GM12878 (cell line): ENCODE measurements around the gene DICER1. TPM values are rescaled to one million over a fixed set of nuclear protein-coding genes. Genes with fewer than 3 reads are reported as not detected.

Source experiments
- ATAC-seq: fragments of 200-7000 bp; cut with Tn5 transposase; 3 replicates; pipeline ENCODE4 v1.9.1; 2020; ENCODE audit warnings: mild to moderate bottlenecking, moderate library complexity
- BruUV-seq: library from RNA; stranded (reverse); fragments of 400-500 nt; replicated peaks from 2 replicates; lab custom pipeline; 2021; lab: Mats Ljungman, UMichigan
- CTCF ChIA-PET: fragments of 300-600 bp; sonication (Branson Sonifier 250); formaldehyde crosslinking; extraction: SDS; loops from one replicate; lab custom pipeline; 2021; ENCODE audit warnings: inconsistent platforms; lab: Yijun Ruan, JAX
- POLR2A ChIA-PET: fragments of 350-600 bp; formaldehyde crosslinking; extraction: SDS; loops from one replicate; lab custom pipeline; 2021; ENCODE audit warnings: inconsistent platforms; lab: Charles Lee
- RAD21 ChIA-PET: fragments of 300-600 bp; sonication (Branson Sonifier 250); formaldehyde crosslinking; loops from one replicate; lab custom pipeline; 2023; ENCODE audit warnings: antibody characterized with exemption; ENCODE audit not compliant: unreplicated experiment; lab: Charles Lee
- SMC1A ChIA-PET: fragments of 300-600 bp; sonication (Branson Sonifier 250); formaldehyde crosslinking; loops from one replicate; lab custom pipeline; 2023; ENCODE audit not compliant: unreplicated experiment, uncharacterized antibody; lab: Charles Lee
- DNase-seq: peaks from one replicate; pipeline ENCODE4 v3.0.0-alpha.2; 2011; ENCODE audit warnings: low read depth, low spot score
- FAIRE-seq: peaks from 3 replicates; lab custom pipeline; 2011; peaks lifted over from hg19 to GRCh38; lab: Jason Lieb, UNC
- H2AFZ ChIP-seq: 2 replicates; pipeline ENCODE4 v1.6.0; 2011; ENCODE audit warnings: low read depth, low read length, control low read depth; ENCODE audit not compliant: control insufficient read depth
- H3K27ac ChIP-seq: 2 replicates; pipeline ENCODE4 v1.5.1; 2011; ENCODE audit warnings: control low read depth; ENCODE audit not compliant: control insufficient read depth, insufficient read depth
- H3K27me3 ChIP-seq, 2 experiments: replicated peaks in 1 of 2; 2 replicates each; pipeline versions ENCODE4 v1.6.0 to v1.6.1; 2011; ENCODE audit warnings: low read length in 1 of 2; ENCODE audit not compliant: control insufficient read depth in 2 of 2, insufficient read depth in 2 of 2
- H3K36me3 ChIP-seq, 2 experiments: 2 replicates each; pipeline ENCODE4 v1.5.1; 2011; ENCODE audit warnings: low read length in 1 of 2; ENCODE audit not compliant: control insufficient read depth in 2 of 2, insufficient read depth in 2 of 2
- H3K4me1 ChIP-seq: 2 replicates; pipeline ENCODE4 v1.6.1; 2011; ENCODE audit warnings: mild to moderate bottlenecking, low read length, moderate library complexity, mixed read lengths; ENCODE audit not compliant: control insufficient read depth, insufficient read depth
- H3K4me2 ChIP-seq: 2 replicates; pipeline ENCODE4 v1.6.0; 2011; ENCODE audit warnings: control low read depth; ENCODE audit not compliant: control insufficient read depth, insufficient read depth
- H3K4me3 ChIP-seq: fragments of 200-600 bp; sonication (generic); 2 replicates; pipeline ENCODE4 v1.5.1; 2016
- H3K79me2 ChIP-seq: 2 replicates; pipeline ENCODE4 v1.6.0; 2011; ENCODE audit warnings: low read length; ENCODE audit not compliant: control insufficient read depth, insufficient read depth
- H3K9ac ChIP-seq: 2 replicates; pipeline ENCODE4 v1.8.0; 2011; ENCODE audit warnings: low read length, control low read depth, mixed read lengths; ENCODE audit not compliant: control insufficient read depth, insufficient read depth
- H3K9me3 ChIP-seq: replicated peaks from 3 replicates; pipeline ENCODE4 v1.5.1; 2011; ENCODE audit warnings: mild to moderate bottlenecking, low read length; ENCODE audit not compliant: control insufficient read depth, insufficient read depth
- H4K20me1 ChIP-seq: 2 replicates; pipeline ENCODE4 v1.6.0; 2011; ENCODE audit not compliant: control insufficient read depth, insufficient read depth
- ATF7 ChIP-seq: fragments of 450-650 bp; IDR thresholded peaks from 2 replicates; pipeline ENCODE4 v1.6.1; 2016; ENCODE audit warnings: low read depth, mild to moderate bottlenecking
- BHLHE40 ChIP-seq, 2 experiments: fragments of 450-650 bp in 1 of 2; IDR thresholded peaks; 2 replicates each; pipeline ENCODE4 v1.6.1; 2011 to 2017; ENCODE audit warnings: low read depth in 2 of 2, borderline replicate concordance in 1 of 2, improper control_type of control experiment in 1 of 2, low read length in 1 of 2, mild to moderate bottlenecking in 1 of 2
- CEBPZ ChIP-seq: fragments of 150-350 bp; IDR thresholded peaks from 2 replicates; pipeline ENCODE4 v1.6.1; 2016; ENCODE audit warnings: low read depth, low read length
- CHD2 ChIP-seq: IDR thresholded peaks from 2 replicates; pipeline ENCODE4 v1.6.1; 2011; ENCODE audit warnings: low read depth, low read length, improper control_type of control experiment, borderline replicate concordance
- KDM1A ChIP-seq: fragments of 200-600 bp; sonication (generic); IDR thresholded peaks from 2 replicates; pipeline ENCODE4 v1.6.1; 2016; ENCODE audit warnings: borderline replicate concordance
- MEF2B ChIP-seq: fragments of 450-650 bp; IDR thresholded peaks from 2 replicates; pipeline ENCODE4 v1.6.1; 2018; ENCODE audit warnings: mild to moderate bottlenecking, moderate library complexity; ENCODE audit not compliant: partially characterized antibody, poor library complexity, severe bottlenecking
- MTA3 ChIP-seq: IDR thresholded peaks from 2 replicates; pipeline ENCODE4 v1.6.1; 2012; ENCODE audit warnings: low read length, inconsistent platforms, borderline replicate concordance
- MXI1 ChIP-seq: fragments of 150-350 bp; IDR thresholded peaks from 2 replicates; pipeline ENCODE4 v1.6.1; 2011; ENCODE audit warnings: low read depth, mild to moderate bottlenecking, inconsistent platforms, low read length, improper control_type of control experiment
- RCOR1 ChIP-seq: conservative IDR thresholded peaks from 2 replicates; pipeline ENCODE4 v1.6.1; 2012; ENCODE audit warnings: low read depth, low read length, improper control_type of control experiment
- SMAD5 ChIP-seq: IDR thresholded peaks from 2 replicates; pipeline ENCODE4 v1.6.1; 2016; ENCODE audit warnings: antibody characterized with exemption, low read depth
- TCF12 ChIP-seq: IDR thresholded peaks from 2 replicates; pipeline ENCODE4 v1.6.1; 2011; ENCODE audit warnings: low read depth, mild to moderate bottlenecking, low read length
- WGBS: methylation state at CpG from one replicate; pipeline ENCODE4 v1.1.6; 2016; ENCODE audit warnings: low lambda C conversion rate; ENCODE audit not compliant: insufficient replicate concordance, insufficient coverage; ENCODE audit errors: missing lambda C conversion rate; 5-methylcytosine and 5-hydroxymethylcytosine counted together
- in situ Hi-C: fragments of 300-500 bp; cut with MboI; formaldehyde crosslinking; loops from 9 replicates; pipeline ENCODE4 v1.14.3; 2018; ENCODE audit warnings: mixed read lengths
- intact Hi-C: fragments of 100-400 bp; cut with micrococcal nuclease; formaldehyde crosslinking; loops from one replicate; pipeline ENCODE4 v1.14.2; 2022; ENCODE audit not compliant: unreplicated experiment
- polyA plus RNA-seq, 11 experiments: library from polyadenylated mRNA; depleted of rRNA in 4 of 11; unstranded in 6 of 11; stranded (reverse) in 5 of 11; fragments of >200 nt; fragmentation: Nextera tagmentation in 4 of 11; fragmentation: Illumina TruSeq in 1 of 11; extraction: Ambion mirVana in 4 of 11; extraction: Trizol in 1 of 11; gene quantifications; 1 replicate in 1 of 11; 2 replicates in 10 of 11; pipeline versions ENCODE4 v1.2.1 to v1.2.3, GENCODE V29; 2011 to 2016; ENCODE audit warnings: inconsistent platforms in 2 of 11, missing spikeins in 2 of 11, low read depth in 1 of 11
- total RNA-seq, 4 experiments: library from RNA; depleted of rRNA in 3 of 4; stranded (reverse); fragments of >200 nt in 3 of 4; fragmentation: Illumina TruSeq in 1 of 4; extraction: Trizol in 1 of 4; gene quantifications; 2 replicates each; pipeline versions ENCODE4 v1.2.1 to v1.2.3, GENCODE V29; 2013 to 2021
- TF ChIP-seq, protein P1 (sequence below): fragments of 450-650 bp; IDR thresholded peaks from 2 replicates; pipeline ENCODE4 v1.6.1; 2016; ENCODE audit warnings: mild to moderate bottlenecking, moderate library complexity, borderline replicate concordance
- TF ChIP-seq, protein P2 (sequence below): fragments of 450-650 bp; formaldehyde crosslinking; IDR thresholded peaks from 2 replicates; pipeline ENCODE4 v1.5.0; 2022; ENCODE audit warnings: mild to moderate bottlenecking, missing genetic modification characterization

The DICER1 gene
- total and polyA plus RNA-seq, 10 of the 15 experiments (the other 5 are each of a cell fraction or from before 2014, with no cell fraction given), result 6.8 to 70.8 (median 37.1) TPM

GRCh38 chr14:95048771-95049312 lies 108.5 kb downstream of the DICER1 start:
- no TSS peak for BruUV-seq
- no peak for DNase-seq
- TF ChIP-seq RCOR1 (no peak), BHLHE40 (IDR thresholded peaks at IDR 0.05; ENCODE audit: borderline replicate concordance in 1 of 2, low read depth in 2 of 2, low read length in 1 of 2) (no peak), TCF12 (no peak), CEBPZ (no peak), CHD2 (no peak), MXI1 (no peak), KDM1A (no peak), MEF2B (no peak), MTA3 (no peak), SMAD5 (no peak), ATF7 (no peak)
- TF ChIP-seq, protein P1, sequence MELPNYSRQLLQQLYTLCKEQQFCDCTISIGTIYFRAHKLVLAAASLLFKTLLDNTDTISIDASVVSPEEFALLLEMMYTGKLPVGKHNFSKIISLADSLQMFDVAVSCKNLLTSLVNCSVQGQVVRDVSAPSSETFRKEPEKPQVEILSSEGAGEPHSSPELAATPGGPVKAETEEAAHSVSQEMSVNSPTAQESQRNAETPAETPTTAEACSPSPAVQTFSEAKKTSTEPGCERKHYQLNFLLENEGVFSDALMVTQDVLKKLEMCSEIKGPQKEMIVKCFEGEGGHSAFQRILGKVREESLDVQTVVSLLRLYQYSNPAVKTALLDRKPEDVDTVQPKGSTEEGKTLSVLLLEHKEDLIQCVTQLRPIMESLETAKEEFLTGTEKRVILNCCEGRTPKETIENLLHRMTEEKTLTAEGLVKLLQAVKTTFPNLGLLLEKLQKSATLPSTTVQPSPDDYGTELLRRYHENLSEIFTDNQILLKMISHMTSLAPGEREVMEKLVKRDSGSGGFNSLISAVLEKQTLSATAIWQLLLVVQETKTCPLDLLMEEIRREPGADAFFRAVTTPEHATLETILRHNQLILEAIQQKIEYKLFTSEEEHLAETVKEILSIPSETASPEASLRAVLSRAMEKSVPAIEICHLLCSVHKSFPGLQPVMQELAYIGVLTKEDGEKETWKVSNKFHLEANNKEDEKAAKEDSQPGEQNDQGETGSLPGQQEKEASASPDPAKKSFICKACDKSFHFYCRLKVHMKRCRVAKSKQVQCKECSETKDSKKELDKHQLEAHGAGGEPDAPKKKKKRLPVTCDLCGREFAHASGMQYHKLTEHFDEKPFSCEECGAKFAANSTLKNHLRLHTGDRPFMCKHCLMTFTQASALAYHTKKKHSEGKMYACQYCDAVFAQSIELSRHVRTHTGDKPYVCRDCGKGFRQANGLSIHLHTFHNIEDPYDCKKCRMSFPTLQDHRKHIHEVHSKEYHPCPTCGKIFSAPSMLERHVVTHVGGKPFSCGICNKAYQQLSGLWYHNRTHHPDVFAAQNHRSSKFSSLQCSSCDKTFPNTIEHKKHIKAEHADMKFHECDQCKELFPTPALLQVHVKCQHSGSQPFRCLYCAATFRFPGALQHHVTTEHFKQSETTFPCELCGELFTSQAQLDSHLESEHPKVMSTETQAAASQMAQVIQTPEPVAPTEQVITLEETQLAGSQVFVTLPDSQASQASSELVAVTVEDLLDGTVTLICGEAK, result no peak
- TF ChIP-seq, protein P2, sequence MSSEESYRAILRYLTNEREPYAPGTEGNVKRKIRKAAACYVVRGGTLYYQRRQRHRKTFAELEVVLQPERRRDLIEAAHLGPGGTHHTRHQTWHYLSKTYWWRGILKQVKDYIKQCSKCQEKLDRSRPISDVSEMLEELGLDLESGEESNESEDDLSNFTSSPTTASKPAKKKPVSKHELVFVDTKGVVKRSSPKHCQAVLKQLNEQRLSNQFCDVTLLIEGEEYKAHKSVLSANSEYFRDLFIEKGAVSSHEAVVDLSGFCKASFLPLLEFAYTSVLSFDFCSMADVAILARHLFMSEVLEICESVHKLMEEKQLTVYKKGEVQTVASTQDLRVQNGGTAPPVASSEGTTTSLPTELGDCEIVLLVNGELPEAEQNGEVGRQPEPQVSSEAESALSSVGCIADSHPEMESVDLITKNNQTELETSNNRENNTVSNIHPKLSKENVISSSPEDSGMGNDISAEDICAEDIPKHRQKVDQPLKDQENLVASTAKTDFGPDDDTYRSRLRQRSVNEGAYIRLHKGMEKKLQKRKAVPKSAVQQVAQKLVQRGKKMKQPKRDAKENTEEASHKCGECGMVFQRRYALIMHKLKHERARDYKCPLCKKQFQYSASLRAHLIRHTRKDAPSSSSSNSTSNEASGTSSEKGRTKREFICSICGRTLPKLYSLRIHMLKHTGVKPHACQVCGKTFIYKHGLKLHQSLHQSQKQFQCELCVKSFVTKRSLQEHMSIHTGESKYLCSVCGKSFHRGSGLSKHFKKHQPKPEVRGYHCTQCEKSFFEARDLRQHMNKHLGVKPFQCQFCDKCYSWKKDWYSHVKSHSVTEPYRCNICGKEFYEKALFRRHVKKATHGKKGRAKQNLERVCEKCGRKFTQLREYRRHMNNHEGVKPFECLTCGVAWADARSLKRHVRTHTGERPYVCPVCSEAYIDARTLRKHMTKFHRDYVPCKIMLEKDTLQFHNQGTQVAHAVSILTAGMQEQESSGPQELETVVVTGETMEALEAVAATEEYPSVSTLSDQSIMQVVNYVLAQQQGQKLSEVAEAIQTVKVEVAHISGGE (CRISPR knock-in tag), result no peak

More at GRCh38 chr14:95048771-95049312, 108.5 kb downstream of the DICER1 start:
- ChIA-PET CTCF (no interaction called here), RAD21 (no interaction called here), POLR2A (no interaction called here), SMC1A (no interaction called here)
- WGBS, result 36% methylated on average over 10 of the region's 10 CpGs
- no peak overlapping the region for H2AFZ ChIP-seq
- H3K79me2 ChIP-seq, result no peaks in the 10 kb centered on the region
- intact Hi-C loops, result no loop called here
- ATAC-seq (no peak), FAIRE-seq (no peak)
- H3K27me3 ChIP-seq, result peaks cover 0 to 3% of the 10 kb centered on the region in 2 experiments; a peak in 3 of 4 replicates
- H3K4me1 ChIP-seq, result no peaks in the 10 kb centered on the region
- H4K20me1 ChIP-seq, result no peaks in the 10 kb centered on the region
- no peak overlapping the region for H3K4me2 ChIP-seq
- no peak overlapping the region for H3K27ac ChIP-seq
- H3K9me3 ChIP-seq, result no peaks in the 10 kb centered on the region
- H3K4me3 ChIP-seq, result no peak overlapping the region
- no peak overlapping the region for H3K9ac ChIP-seq
- no peaks in the 10 kb centered on the region for H3K36me3 ChIP-seq
- in situ Hi-C loops, result no loop called here
